NT2/D1 (cell line): ENCODE measurements around the gene ELANE.

Experiments used
- SUZ12 ChIP-seq: IDR thresholded peaks from 2 replicates; pipeline ENCODE4 v1.6.1; 2011; ENCODE audit not compliant: insufficient read length, insufficient read depth; ENCODE audit errors: extremely low read depth
- YY1 ChIP-seq: IDR thresholded peaks from 2 replicates; pipeline ENCODE4 v1.6.1; 2011; ENCODE audit not compliant: insufficient read length, insufficient read depth
- ZNF274 ChIP-seq: IDR thresholded peaks from 2 replicates; pipeline ENCODE4 v1.6.1; 2011; ENCODE audit warnings: mild to moderate bottlenecking, low read depth, low read length

GRCh38 chr19:870314-870713 is 18.2 kb downstream of the ELANE start:
- no peak for TF ChIP-seq SUZ12
- no peak for TF ChIP-seq ZNF274
- no peak for TF ChIP-seq YY1
